ENCODE measurements around the gene MEGF10. TPM values are rescaled to one million over a fixed set of nuclear protein-coding genes. Genes with fewer than 3 reads are reported as not detected.

Gene MEGF10
- polyA plus RNA-seq, 3 donors, result not detected

GRCh38 chr5:127409246-127409917 is 118.8 kb downstream of the MEGF10 start:
- no peaks in the 10 kb centered on the region for H3K9me3 Mint-ChIP-seq
- Histone ChIP-seq H3K27me3 (ENCODE audit: control insufficient read depth in 2 of 2, insufficient read depth in 2 of 2, low read length in 2 of 2) (no peaks in the 10 kb centered on the region), H3K4me3 (replicated peaks in 1 of 3; ENCODE audit: low read depth in 2 of 3, low read length in 3 of 3) (no peak overlapping the region), H4K20me1 (ENCODE audit: insufficient read depth, low read length) (no peaks in the 10 kb centered on the region), H3K4me2 (replicated peaks; ENCODE audit: extremely low read depth, low read length, poor library complexity, severe bottlenecking) (no peak overlapping the region), H3K4me1 (ENCODE audit: control insufficient read depth in 1 of 2, insufficient read depth in 2 of 2, low read length in 2 of 2) (no peaks in the 10 kb centered on the region), H2AFZ (ENCODE audit: insufficient read depth, low read depth, low read length, poor library complexity, severe bottlenecking) (no peak overlapping the region), H3K9ac (ENCODE audit: insufficient read depth, low read length, poor library complexity, severe bottlenecking) (no peak overlapping the region), H3K9me3 (replicated peaks in 1 of 2; ENCODE audit: control insufficient read depth in 1 of 2, insufficient read depth in 1 of 2, low read length in 2 of 2) (no peaks in the 10 kb centered on the region), H3K36me3 (replicated peaks in 1 of 2; ENCODE audit: control insufficient read depth in 1 of 2, insufficient read depth in 2 of 2, low read length in 2 of 2) (no peaks in the 10 kb centered on the region), H3K27ac (ENCODE audit: low read depth in 1 of 2, low read length in 2 of 2) (no peak overlapping the region), H3K79me2 (ENCODE audit: insufficient read depth, low read length) (no peaks in the 10 kb centered on the region)
- peaks cover 0 to 1% (median 0%) of the 10 kb centered on the region in 3 donors for H3K27me3 Mint-ChIP-seq (ENCODE audit: low read depth in 3 of 3)
- no peaks in the 10 kb centered on the region for H3K4me1 Mint-ChIP-seq
- H3K36me3 Mint-ChIP-seq, result no peaks in the 10 kb centered on the region
- WGBS (ENCODE audit: insufficient coverage), result 96% methylated on average over 3 of the region's 10 CpGs
- DNase-seq, result no peak
- no peak overlapping the region for H3K4me3 Mint-ChIP-seq
- intact Hi-C loops (cut with micrococcal nuclease), result no loop called here
- no peak overlapping the region for H3K27ac Mint-ChIP-seq
- TF ChIP-seq CTCF (IDR thresholded peaks at IDR 0.05), result no peak

GRCh38 chr5:127409921-127410675 is 119.5 kb downstream of the MEGF10 start:
- Mint-ChIP-seq H3K27ac (no peak overlapping the region), H3K4me1 (no peaks in the 10 kb centered on the region), H3K4me3 (no peak overlapping the region), H3K36me3 (no peaks in the 10 kb centered on the region), H3K27me3 (ENCODE audit: low read depth in 3 of 3) (peaks cover 0 to 1% (median 0%) of the 10 kb centered on the region in 3 donors), H3K9me3 (no peaks in the 10 kb centered on the region)
- no peak overlapping the region for H3K4me3 ChIP-seq (replicated peaks in 1 of 3; ENCODE audit: low read depth in 2 of 3, low read length in 3 of 3)
- no peak overlapping the region for H3K27ac ChIP-seq (ENCODE audit: low read depth in 1 of 2, low read length in 2 of 2)
- WGBS (ENCODE audit: insufficient coverage), result 95% methylated on average over 10 of the region's 15 CpGs
- H3K9ac ChIP-seq (ENCODE audit: insufficient read depth, low read length, poor library complexity, severe bottlenecking), result no peak overlapping the region
- no peaks in the 10 kb centered on the region for H3K36me3 ChIP-seq (replicated peaks in 1 of 2; ENCODE audit: control insufficient read depth in 1 of 2, insufficient read depth in 2 of 2, low read length in 2 of 2)
- no peaks in the 10 kb centered on the region for H3K9me3 ChIP-seq (replicated peaks in 1 of 2; ENCODE audit: control insufficient read depth in 1 of 2, insufficient read depth in 1 of 2, low read length in 2 of 2)
- intact Hi-C loops (cut with micrococcal nuclease), result no loop called here
- DNase-seq, result no peak
- no peaks in the 10 kb centered on the region for H3K27me3 ChIP-seq (ENCODE audit: control insufficient read depth in 2 of 2, insufficient read depth in 2 of 2, low read length in 2 of 2)
- no peak overlapping the region for H2AFZ ChIP-seq (ENCODE audit: insufficient read depth, low read depth, low read length, poor library complexity, severe bottlenecking)
- no peaks in the 10 kb centered on the region for H3K79me2 ChIP-seq (ENCODE audit: insufficient read depth, low read length)
- no peaks in the 10 kb centered on the region for H4K20me1 ChIP-seq (ENCODE audit: insufficient read depth, low read length)
- no peak for TF ChIP-seq CTCF (IDR thresholded peaks at IDR 0.05)
- H3K4me1 ChIP-seq (ENCODE audit: control insufficient read depth in 1 of 2, insufficient read depth in 2 of 2, low read length in 2 of 2), result no peaks in the 10 kb centered on the region
- H3K4me2 ChIP-seq (replicated peaks; ENCODE audit: extremely low read depth, low read length, poor library complexity, severe bottlenecking), result no peak overlapping the region
